Left lung (tissue), 14 donors: ENCODE results near the gene EIPR1. TPM values are rescaled to one million over a fixed set of nuclear protein-coding genes. Genes with fewer than 3 reads are reported as not detected.

Experiments used
- ATAC-seq: fragments of 200-7000 bp; cut with Tn5 transposase; one replicate; pipeline ENCODE4 v1.9.1; 2020; ENCODE audit warnings: moderate library complexity
- DNase-seq, 4 donors: peaks; one replicate each; pipeline ENCODE4 v3.0.0-alpha.2; 2013 to 2020
- H3K27ac ChIP-seq, 2 donors: fragments of 200-600 bp; sonication (generic) in 1 of 2; one replicate each; pipeline versions ENCODE4 v1.5.0 to v1.8.0; 2020 to 2021
- H3K27me3 ChIP-seq, 2 donors: fragments of 200-600 bp; sonication (generic) in 1 of 2; one replicate each; pipeline versions ENCODE4 v1.5.0 to v1.8.0; 2020 to 2021
- H3K36me3 ChIP-seq, 2 donors: fragments of 200-600 bp; sonication (generic) in 1 of 2; one replicate each; pipeline versions ENCODE4 v1.5.0 to v1.8.0; 2020 to 2021
- H3K4me1 ChIP-seq, 2 donors: fragments of 200-600 bp; one replicate each; pipeline ENCODE4 v1.8.0; 2021
- H3K4me3 ChIP-seq, 2 donors: fragments of 200-600 bp; sonication (generic) in 1 of 2; one replicate each; pipeline versions ENCODE4 v1.5.0 to v1.8.0; 2020 to 2021; ENCODE audit warnings: mild to moderate bottlenecking in 1 of 2
- H3K9me3 ChIP-seq, 2 donors: fragments of 200-600 bp; sonication (generic) in 1 of 2; one replicate each; pipeline versions ENCODE4 v1.5.0 to v1.8.0; 2020 to 2021
- CTCF ChIP-seq, 2 donors: fragments of 200-600 bp; sonication (generic) in 1 of 2; IDR thresholded peaks; one replicate each; pipeline versions ENCODE4 v1.5.0 to v1.8.0; 2021; ENCODE audit warnings: antibody characterized with exemption in 2 of 2
- intact Hi-C, 2 donors: fragments of 100-400 bp; cut with DNase I; formaldehyde crosslinking; loops; one replicate each; pipeline versions ENCODE4 v1.11.2 to v1.14.2; 2022
- long read RNA-seq, 12 donors: library from polyadenylated mRNA in 2 of 12; unstranded in 2 of 12; transcript quantifications; one replicate each; pipeline ENCODE4 v2.0.0 and lab custom pipeline, GENCODE V29; 2019 to 2026
- polyA plus RNA-seq, 6 donors: library from polyadenylated mRNA; unstranded; fragments of 120-200 nt; gene quantifications; one replicate each; pipeline ENCODE4 v1.2.1, GENCODE V29; 2013; ENCODE audit not compliant: insufficient read length in 6 of 6
- total RNA-seq, 2 donors: library from RNA; stranded (reverse); fragmentation: NEBNext Ultra II Directional; extraction: Animal tissue kit (Norgen Biotek cat#: 25700); gene quantifications; one replicate each; pipeline ENCODE4 v1.2.1, GENCODE V29; 2021
- donor health status: DM: no; HTN: yes; CAD: no.
- donor health status: DM: no; HTN: no; CAD: no.

Gene EIPR1
- total RNA-seq (10 to 100 TPM; 18.2 to 22.3 TPM), polyA plus RNA-seq (10 to 100 TPM; 18.1 to 24.4 (median 21.0) TPM)
- long read RNA-seq, donor 1, transcript EIPR1-201 (9 exons, 1,766 nt), result major isoform, 10 of 11 reads
- long read RNA-seq, donor 1, partial matches to known transcripts, result 0 of 11 reads
- long read RNA-seq, donor 1, other reads (novel, unspliced or antisense), result 0 of 11 reads
- long read RNA-seq, donor 2, partial matches to known transcripts, result 0 of 5 reads
- long read RNA-seq, donor 2, other reads (novel, unspliced or antisense), result 0 of 5 reads
- long read RNA-seq, donor 3, transcript EIPR1-201 (9 exons, 1,766 nt), result major isoform, 6 of 7 reads
- long read RNA-seq, donor 3, partial matches to known transcripts, result 0 of 7 reads
- long read RNA-seq, donor 3, other reads (novel, unspliced or antisense), result 0 of 7 reads
- long read RNA-seq, donor 4, transcript EIPR1-201 (9 exons, 1,766 nt), result major isoform, 14 of 15 reads
- long read RNA-seq, donor 4, partial matches to known transcripts, result 1 of 15 reads
- long read RNA-seq, donor 4, other reads (novel, unspliced or antisense), result 0 of 15 reads
- long read RNA-seq, donor 5, transcript EIPR1-201 (9 exons, 1,766 nt), result major isoform, 8 of 10 reads
- long read RNA-seq, donor 5, partial matches to known transcripts, result 0 of 10 reads
- long read RNA-seq, donor 5, other reads (novel, unspliced or antisense), result 0 of 10 reads
- long read RNA-seq, donor 6, partial matches to known transcripts, result 0 of 6 reads
- long read RNA-seq, donor 6, other reads (novel, unspliced or antisense), result 0 of 6 reads
- long read RNA-seq, donor 7, partial matches to known transcripts, result 0 of 3 reads
- long read RNA-seq, donor 7, other reads (novel, unspliced or antisense), result 0 of 3 reads
- long read RNA-seq, donor 8, partial matches to known transcripts, result 0 of 4 reads
- long read RNA-seq, donor 8, other reads (novel, unspliced or antisense), result 0 of 4 reads
- long read RNA-seq, donor 9, result 0 reads
- long read RNA-seq, donor 10, transcript EIPR1-201 (9 exons, 1,766 nt), result major isoform, 24 of 26 reads
- long read RNA-seq, donor 10, partial matches to known transcripts, result 0 of 26 reads
- long read RNA-seq, donor 10, other reads (novel, unspliced or antisense), result 2 of 26 reads
- long read RNA-seq, donor 11, transcript EIPR1-201 (9 exons, 1,766 nt), result major isoform, 13 of 14 reads
- long read RNA-seq, donor 11, partial matches to known transcripts, result 0 of 14 reads
- long read RNA-seq, donor 11, other reads (novel, unspliced or antisense), result 0 of 14 reads
- long read RNA-seq, donor 12, transcript EIPR1-201 (9 exons, 1,766 nt), result major isoform, 7 of 10 reads
- long read RNA-seq, donor 12, partial matches to known transcripts, result 0 of 10 reads
- long read RNA-seq, donor 12, other reads (novel, unspliced or antisense), result 0 of 10 reads

DNA sequence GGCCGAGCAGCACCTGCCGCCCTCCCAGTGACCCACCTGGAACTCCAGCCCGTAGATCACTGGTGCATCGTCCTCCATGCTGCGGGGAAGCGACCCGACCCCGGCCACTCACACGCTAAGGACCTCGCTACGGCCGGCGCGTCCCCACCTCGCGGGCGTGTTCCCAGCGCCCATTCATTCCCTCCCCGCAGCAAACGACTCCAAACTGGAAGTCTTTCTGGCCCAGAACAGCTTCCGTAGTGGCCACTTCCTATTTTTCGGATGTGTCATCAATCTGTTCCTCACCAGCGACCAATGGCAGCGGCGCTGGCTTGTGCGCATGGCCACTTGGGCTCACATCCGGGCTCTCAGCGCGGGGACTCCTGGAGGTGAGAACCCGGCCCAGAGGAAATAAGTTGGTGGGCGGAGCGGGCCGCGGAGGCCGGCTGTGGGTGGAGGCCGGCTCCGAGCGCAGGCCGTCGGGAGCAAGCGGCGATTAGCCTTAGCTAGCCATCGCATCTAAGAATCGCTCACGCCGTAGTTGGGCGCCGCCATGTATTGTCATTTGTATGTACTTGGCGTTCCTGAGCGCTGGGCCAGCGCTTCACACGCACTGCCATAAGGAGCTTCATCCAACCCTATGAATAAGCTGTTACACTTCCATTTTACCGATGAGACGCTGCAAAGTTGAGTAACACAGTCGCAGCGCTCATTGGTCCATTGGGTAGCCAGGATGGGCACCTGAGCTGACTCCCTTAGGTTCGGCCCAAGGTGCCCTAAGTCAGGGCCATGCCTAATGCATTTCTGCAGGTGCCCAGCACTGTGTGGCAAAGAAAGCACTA, at the start of gene EIPR1:
TSS of gene EIPR1 (minus strand) at position 207 of the 821 bp plus-strand sequence. CDS start at position 78, 129 bp downstream.
- peaks cover 22 to 39% of the 10 kb centered on the region in 2 donors for H3K4me1 ChIP-seq
- TF ChIP-seq CTCF (IDR thresholded peaks at IDR 0.05), result no peak
- H3K36me3 ChIP-seq, result peaks cover 0 to 9% of the 10 kb centered on the region in 2 donors
- H3K9me3 ChIP-seq, result peaks cover 0 to 7% of the 10 kb centered on the region in 2 donors
- peak within 1 kb of the TSS; percentile 86 to 90 for H3K27ac ChIP-seq
- no peaks in the 10 kb centered on the region for H3K27me3 ChIP-seq
- intact Hi-C loops, result no loop called here
- ATAC-seq (peak; percentile 90), DNase-seq (peak; percentile 95 to 99 (median 98))
- H3K4me3 ChIP-seq, result peak within 1 kb of the TSS; percentile 80 to 86

- Histone ChIP-seq H3K4me1 (no peaks in the 10 kb centered on the region), H3K9me3 (no peaks in the 10 kb centered on the region), H3K4me3 (no peak overlapping the region), H3K36me3 (peaks cover 0 to 81% of the 10 kb centered on the region in 2 donors), H3K27ac (no peak overlapping the region), H3K27me3 (no peaks in the 10 kb centered on the region)
- TF ChIP-seq CTCF (IDR thresholded peaks at IDR 0.05), result no peak
- no peak for DNase-seq
- intact Hi-C loops, result loop anchor here in 1 of 2 donors (10.0 kb wide), 1 partner anchor 218 kb away; no protein-coding TSS in a partner anchor
- no peak for ATAC-seq
Observed at GRCh38 chr2:3427272-3427671, 49.7 kb upstream of the EIPR1 start.

DNA sequence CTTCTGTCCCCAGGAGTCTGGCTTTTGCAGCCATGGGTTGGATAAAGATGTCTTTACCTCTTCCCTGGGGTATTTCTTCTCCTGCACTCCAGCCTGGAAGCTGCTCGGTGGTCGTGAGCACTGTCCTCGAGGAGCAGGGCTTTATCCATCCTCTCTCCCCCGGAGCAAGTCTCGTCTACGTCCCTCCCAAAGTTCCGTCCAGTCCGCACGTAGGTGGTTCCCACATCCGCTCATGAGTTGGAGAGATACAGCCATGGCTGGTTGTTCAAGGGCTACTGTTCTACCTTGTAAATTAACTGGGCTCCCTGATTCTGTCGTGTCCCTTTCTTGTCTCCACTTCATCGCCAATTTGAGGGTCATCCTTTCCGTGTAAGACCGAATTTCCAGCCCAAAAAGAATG, 49.0 kb upstream of the EIPR1 start:
- peaks cover 0 to 88% of the 10 kb centered on the region in 2 donors for H3K36me3 ChIP-seq
- H3K27me3 ChIP-seq, result no peaks in the 10 kb centered on the region
- intact Hi-C loops, result loop anchor here in 1 of 2 donors (10.0 kb wide), 1 partner anchor 218 kb away; no protein-coding TSS in a partner anchor
- no peak overlapping the region for H3K27ac ChIP-seq
- H3K9me3 ChIP-seq, result no peaks in the 10 kb centered on the region
- no peak overlapping the region for H3K4me3 ChIP-seq
- ATAC-seq (no peak), DNase-seq (no peak)
- H3K4me1 ChIP-seq, result no peaks in the 10 kb centered on the region
- TF ChIP-seq CTCF (IDR thresholded peaks at IDR 0.05), result no peak

DNA sequence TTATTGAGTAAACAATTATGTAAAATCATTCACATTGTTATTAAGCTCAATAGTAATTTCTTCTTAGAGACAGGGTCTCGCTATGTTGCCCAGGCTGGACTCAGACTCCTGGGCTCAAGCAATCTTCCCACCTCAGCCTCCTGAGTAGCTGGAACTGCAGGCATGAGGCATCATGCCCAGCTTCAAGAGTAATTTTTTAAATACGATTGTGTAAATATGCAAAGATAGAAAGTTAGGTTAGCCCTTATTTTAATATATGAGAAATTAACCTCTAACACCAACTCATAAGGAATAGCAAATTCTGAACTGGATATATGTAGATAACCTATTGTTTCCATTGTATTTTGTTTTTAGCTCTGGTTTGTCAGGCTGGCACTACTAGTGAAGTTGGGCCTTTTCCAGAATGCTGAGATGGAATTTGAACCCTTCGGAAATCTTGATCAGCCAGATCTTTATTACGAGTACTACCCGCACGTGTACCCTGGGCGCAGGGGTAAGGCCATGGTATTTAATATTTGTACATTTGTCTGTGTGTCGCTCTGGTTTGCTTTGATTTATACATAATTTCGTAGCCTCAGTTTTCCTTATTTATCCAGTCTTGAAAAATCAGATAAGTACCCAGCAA, 46.7 kb upstream of the EIPR1 start:
- no peaks in the 10 kb centered on the region for H3K4me1 ChIP-seq
- intact Hi-C loops, result loop anchor here in 1 of 2 donors (10.0 kb wide), 1 partner anchor 221 kb away; no protein-coding TSS in a partner anchor
- ATAC-seq (no peak), DNase-seq (no peak)
- H3K27me3 ChIP-seq, result no peaks in the 10 kb centered on the region
- H3K9me3 ChIP-seq, result no peaks in the 10 kb centered on the region
- H3K4me3 ChIP-seq, result no peak overlapping the region
- TF ChIP-seq CTCF (IDR thresholded peaks at IDR 0.05), result peak in 1 of 2 donors; percentile 8
- peaks cover 0 to 84% of the 10 kb centered on the region in 2 donors for H3K36me3 ChIP-seq
- no peak overlapping the region for H3K27ac ChIP-seq
